UCSD-AML1 (cell line): ENCODE measurements around the gene SPTLC3.
"Not testable (repeated sequence)": the region's sequence is repeated elsewhere in the genome, so short reads cannot be mapped to it uniquely, and the experiment has no call there.

Source experiments
- DNase-seq: peaks from one replicate; lab custom pipeline; 2025; ENCODE audit not compliant: unreplicated experiment; lab: John Stamatoyannopoulos, UW

SPTLC3 gene

DNA sequence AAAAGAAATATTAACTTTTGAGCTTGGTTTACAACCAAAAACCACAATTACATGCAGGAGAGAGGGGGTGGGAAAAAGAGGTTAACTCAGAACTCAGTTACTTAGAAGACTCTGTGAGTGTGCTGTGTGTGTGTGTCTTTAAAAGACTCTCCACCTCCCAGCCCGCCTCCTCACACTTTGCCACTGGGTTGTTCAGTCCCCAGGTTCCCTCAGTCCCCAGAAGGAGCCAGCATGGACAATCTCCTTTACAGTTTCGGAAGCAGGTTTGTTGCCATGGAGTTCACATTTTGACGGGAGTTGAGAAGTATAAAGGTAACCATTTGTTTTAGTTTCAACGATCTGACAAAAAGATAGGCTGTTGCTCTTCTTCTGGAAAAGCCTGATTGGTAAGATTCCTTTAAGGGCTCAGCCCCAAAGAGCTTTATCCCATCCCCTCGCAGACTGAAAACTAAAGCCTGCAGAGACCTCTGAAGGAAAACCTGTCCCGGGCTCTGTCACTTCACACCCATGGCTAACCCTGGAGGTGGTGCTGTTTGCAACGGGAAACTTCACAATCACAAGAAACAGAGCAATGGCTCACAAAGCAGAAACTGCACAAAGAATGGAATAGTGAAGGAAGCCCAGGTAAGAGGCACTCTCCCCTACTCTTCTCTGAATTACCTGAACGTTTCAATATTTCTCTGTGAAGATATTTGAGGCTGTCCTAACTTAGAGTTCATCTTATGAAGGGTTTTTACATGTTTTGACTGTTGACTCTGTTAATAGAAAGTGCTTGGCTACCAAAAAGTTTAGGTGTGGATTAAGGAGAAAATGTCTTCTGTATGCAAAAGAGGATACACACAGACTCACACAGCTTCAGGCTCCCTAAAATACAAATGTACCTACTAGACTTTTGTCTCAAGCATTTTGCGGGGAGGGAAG lies at the start of gene SPTLC3:
TSS of gene SPTLC3 (plus strand) at position 212 of the 921 bp plus-strand sequence. CDS start at position 508, 296 bp downstream.
- no peak for DNase-seq

DNA sequence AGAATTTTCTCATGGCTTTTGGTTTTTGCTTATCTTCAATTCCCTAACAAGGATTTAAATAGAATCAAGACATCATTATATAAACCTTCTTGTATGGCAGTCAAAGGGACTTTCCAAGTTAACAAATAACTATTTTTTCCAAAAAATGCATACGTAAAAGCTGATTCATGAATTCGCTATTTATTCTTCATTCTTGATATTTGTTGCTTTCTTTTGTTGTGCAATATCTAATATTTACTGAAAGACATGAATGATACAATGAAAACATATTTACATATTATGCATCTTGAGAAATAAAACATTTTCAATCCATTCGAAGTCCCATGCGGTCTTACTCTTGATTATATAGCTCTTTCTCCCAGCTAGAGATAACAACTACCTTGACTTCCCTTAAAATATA lies 47.0 kb upstream of the SPTLC3 start:
- DNase-seq = no peak

DNA sequence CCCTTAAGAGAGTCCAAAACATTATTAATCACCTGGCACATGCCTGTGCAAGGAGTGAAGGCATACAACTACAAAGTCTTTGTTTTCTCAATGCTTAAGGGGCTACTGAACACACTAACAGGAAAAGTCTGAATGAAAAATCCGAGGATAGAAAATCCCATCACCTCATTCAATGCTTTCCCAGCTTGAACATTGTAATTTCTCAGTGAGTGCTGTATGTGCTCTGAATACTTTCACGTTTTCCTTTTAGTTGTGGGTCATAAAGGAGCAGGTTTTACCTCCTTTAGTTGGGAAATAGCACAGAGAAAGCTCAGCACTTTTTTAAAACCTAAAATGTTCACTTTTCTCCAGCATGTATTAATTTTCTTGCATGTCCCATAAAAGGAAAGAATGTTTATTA lies 45.9 kb upstream of the SPTLC3 start:
- DNase-seq = no peak

DNA sequence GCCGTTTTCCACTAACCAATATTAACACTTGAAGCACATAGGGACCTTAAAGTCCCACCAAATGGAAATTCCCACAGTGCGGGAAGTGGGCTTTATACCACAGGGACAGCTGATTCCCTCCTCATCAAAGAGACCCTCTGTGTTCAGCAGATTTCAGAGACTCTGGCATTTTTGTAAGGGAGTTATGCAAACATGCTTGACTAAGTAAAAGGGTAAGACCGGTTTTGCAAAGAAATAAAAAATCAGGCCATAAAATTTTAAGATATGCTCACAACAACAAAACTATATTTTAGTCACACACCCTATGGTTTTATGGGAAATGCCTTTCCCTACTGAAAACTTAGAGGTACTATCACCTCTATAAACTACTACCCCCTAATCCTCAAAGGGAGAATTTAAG lies 45.4 kb upstream of the SPTLC3 start:
- DNase-seq = no peak

DNA sequence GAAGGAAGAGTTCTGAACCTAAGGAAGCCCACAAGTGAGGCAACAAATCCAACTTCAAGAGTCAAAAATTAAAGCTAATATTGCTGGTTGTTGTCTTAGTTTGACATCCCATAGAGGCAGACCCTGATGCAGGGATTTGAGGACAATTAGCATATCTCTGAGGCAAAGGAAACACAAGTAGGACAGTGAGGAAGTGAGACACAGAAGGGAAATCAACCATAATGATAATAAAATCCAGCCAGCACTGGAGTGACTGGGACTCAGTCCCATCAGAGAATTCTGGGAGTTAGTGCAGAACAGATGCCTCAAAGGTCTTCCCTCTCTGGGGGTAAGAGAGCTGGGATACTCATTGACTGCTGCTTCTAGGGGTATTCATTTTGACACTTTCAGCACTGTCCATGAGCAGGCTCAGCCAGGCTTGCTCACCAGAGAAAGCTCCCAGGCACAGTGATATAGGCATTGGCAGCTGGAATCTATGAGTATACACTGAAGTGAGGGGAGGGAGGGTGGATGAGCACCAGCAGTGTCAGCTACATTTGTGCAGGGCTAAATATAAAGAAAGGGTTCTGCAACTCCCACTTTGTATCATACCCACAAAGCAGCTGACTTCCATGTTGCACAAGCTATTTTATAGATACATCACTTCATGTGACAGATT lies 43.4 kb upstream of the SPTLC3 start:
- DNase-seq = no peak

DNA sequence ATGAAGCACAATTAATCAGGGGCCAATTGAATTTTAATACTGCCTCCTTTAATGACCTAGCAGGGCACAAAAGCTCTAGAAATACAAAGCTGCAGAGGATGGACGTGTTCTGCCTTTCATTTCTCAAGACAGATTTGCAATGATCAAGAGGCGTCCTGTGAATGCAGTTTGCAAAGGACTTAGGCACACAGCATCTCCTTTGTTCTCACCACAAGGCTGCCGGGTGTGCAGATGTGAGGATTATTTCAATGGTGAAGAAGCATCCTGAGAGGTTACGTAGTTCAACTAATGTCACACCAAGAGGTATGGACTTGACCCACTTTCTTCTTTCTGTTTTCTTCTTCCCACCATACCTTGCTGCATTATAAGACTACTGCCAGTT lies 42.9 kb upstream of the SPTLC3 start:
- DNase-seq = no peak

DNA sequence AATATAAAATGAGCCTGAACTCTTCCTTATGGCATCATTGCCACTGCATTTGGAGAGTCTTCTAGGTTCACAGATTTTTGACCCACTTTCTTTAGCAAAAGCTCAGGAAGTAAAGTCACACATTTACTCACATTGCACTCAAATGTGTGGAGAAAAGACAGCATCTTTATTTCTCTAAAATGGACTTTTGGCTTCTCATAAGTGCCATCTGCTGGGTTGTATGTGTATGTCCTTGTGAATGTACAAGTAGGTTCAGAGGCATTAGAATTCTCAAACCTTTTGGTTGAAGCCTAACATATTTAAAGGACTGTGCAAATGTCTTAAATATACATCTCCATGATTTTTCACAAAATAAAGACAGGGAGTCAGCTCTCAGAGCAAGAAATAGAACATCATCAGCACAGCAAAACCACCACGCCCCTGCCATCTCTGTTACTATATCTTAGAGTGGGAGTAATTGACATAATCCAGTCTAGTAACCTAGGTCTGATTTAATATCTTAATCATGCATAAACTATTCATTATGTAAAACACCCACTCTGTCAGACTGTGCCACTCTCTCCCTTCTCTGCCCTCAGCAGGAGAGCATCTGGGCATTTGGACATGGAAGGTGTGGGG lies 42.2 kb upstream of the SPTLC3 start:
- no peak for DNase-seq

DNA sequence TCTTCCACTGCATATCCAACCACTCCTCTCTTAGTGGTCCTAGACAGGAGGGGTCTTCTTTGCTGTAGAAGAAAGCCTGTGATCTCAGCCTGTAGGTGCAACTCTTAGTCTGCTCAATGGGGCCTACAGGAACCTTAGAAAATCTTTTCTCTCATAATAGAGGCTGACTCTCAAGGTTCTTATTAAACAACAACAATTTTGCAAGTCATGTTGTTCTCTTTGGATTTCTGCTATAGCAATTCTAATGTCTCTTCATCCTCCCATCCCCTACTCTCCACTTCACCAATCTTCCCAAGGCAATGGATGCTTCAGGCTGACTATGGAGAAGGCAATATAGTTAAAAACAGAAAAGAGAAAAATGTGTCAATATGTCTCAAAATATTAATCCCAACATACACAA lies 40.8 kb upstream of the SPTLC3 start:
- no peak for DNase-seq

DNA sequence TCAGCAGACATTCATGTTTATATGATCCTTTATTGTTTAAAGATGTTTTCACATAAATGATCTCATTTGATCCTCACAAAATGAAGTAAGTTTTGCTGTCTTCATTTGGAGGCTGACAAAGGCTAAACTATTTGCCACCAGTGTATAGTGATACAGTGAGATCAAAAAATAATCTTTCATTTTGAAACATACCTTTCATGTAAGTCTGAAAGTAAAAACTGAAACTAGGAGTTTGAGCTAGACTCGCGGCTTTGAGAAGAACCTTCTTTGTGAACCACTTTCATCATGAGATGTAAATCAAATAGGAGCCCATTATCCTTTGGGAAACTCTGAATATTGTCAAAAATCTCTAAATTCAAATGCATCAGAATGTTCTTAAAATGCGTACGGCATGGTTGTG lies 40.3 kb upstream of the SPTLC3 start:
- no peak for DNase-seq

DNA sequence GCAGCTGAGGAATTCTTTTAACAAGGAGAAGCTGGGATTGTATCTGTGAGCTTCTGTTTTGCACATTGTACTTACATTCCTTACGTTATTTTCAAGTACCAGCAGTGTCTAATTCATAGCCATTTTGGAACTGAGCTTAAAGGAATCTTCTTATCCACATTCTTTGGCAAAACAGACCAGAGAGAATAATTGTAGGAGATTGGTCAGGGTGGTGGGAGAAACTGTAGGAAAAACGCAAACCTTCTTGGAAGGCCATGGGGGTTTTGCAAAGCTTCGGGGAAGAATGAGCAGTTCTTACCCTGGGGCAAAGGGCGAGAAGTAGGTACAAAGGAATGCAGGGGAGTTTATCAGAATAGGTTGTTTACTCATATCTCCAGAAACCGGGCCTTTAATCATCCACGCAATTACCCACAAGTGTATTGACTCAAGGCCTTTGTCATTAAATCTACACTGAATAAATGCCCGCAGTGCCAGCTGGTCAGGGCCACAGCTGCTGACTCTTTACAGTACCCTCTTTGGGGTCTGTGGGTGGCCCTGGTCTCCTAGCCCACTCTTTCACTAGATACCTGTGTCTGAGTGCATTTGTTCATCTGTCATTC lies 39.6 kb upstream of the SPTLC3 start:
- DNase-seq = no peak

DNA sequence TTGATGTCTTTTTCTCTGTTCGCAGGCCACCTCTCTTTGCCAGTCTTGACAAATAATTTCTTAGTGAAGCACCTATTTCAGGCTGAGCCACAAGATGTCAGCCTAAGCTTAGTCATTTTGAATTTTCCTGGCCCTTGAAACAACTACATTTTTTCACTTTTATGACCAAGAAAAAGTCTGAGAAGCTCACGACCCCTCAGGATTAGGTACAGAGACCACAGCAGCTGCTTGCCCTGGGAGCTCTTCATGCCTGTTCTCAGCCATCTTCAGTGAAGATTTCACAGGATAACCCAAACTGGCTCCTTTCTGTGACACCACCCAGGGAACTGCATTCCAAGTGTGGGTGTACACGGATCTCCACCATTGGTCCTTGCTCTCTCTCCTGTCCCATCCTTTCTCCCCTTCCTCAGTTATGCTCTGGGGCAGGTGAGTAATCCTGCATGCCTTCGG lies 38.4 kb upstream of the SPTLC3 start:
- no peak for DNase-seq

DNA sequence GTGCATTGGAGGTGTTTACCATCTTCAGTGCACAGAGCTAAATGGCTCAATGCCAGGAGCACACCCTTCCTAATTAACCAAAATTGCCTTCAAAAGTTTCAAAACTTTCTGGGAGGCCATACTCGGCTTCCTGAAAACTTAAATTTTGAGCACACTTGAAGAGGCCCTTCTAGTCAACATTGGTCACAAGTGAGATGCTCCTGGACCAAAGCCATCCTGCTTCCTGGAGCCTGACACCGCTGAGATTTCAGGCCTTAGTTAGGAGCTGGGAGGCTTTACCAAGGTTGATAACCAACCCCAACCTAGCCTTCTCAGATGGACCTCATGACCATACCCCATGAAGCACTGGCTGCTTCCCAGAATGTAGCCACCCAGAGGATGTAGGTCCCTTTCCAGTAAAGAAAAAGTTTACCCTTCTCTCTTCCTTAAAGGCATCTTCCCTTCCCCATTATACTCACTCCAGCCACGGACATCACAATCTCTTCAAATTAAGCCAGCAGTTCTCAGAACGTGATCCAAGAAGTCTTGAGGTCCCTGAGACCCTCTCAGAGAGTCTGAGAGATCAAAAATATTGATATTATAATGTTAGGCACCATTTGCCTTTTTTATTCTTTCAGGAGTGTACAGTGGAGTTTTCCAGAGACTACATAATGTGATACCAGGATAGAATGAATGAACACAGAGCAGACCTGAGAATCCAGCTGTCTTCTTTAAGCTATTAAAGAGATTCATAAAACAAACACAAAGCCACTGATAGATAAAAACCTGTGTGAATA lies 32.8 kb upstream of the SPTLC3 start:
- no peak for DNase-seq

DNA sequence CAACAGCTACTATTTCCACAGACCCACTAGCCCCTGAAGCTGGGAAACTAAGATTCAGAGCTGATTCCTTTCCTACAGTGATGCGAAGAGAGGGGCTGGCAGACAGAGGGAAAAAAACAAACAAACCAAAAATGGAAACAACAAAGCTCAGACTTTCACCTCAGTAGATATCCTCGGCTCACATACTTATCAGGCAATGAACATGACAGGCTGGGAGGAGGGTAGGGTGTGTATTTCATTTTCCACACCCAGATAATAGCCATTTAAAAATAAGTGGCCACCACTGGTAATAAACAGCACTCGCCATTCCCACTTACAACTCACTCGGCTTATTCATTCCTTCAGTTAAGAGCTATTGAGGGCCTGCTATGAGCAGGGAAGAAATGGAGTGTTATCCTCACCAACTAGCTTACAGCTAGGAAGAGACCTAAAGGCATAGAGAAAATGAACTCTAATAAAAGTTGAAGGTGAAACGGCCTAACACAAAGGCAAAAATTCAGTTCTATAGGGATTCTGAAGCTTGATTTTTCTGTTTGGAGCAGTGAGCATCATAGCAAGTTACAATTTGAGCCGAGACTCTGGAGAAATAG lies 32.0 kb upstream of the SPTLC3 start:
- no peak for DNase-seq

DNA sequence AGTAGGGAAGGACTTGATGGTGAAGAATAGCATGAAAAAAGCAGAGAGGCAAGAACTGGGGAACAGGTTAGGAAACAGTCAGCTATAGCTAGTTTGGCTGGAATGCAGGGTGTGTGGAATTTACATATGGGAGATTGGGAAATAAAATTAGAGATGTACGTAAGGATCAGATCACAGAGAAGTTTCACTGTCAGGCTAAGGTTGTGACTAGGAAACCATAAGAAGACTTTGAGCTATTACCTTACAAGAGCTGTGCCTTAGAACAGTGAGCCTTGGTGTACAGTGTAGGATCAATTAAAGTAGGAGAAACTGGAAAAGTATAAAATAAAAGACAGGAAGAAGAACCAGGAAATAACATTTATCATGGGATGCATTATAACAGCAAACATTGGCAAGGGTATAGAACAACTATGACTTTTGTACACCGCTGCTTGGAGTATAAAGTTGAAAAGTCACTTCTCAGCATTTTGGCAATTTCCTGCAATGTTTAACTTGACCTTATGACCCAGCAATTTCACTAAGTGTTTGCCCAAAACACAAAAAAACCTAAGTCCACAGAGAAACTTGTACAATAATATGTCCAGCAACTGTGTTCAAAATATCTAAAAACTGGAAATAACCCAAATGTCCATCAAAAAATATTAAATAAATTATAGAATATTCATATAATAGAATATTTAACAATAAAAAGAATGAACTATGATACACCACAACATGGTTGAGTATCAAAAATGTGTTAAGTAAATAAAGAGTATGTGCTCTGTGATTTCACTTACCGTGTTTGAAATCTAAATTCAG lies 31.2 kb upstream of the SPTLC3 start:
- no peak for DNase-seq

DNA sequence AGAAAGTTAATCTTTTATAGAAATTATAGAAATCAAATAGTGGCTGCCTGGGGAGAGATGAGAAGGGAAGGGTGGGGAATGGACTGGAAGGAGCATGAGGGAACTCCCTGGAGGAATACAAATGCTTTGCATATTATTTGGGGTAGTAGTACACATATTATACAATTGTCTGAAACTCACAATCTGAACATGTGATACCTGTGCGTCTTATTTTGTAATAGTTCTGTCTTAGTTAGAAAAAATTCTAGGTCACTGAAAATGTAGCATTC lies 30.7 kb upstream of the SPTLC3 start:
- no peak for DNase-seq

DNA sequence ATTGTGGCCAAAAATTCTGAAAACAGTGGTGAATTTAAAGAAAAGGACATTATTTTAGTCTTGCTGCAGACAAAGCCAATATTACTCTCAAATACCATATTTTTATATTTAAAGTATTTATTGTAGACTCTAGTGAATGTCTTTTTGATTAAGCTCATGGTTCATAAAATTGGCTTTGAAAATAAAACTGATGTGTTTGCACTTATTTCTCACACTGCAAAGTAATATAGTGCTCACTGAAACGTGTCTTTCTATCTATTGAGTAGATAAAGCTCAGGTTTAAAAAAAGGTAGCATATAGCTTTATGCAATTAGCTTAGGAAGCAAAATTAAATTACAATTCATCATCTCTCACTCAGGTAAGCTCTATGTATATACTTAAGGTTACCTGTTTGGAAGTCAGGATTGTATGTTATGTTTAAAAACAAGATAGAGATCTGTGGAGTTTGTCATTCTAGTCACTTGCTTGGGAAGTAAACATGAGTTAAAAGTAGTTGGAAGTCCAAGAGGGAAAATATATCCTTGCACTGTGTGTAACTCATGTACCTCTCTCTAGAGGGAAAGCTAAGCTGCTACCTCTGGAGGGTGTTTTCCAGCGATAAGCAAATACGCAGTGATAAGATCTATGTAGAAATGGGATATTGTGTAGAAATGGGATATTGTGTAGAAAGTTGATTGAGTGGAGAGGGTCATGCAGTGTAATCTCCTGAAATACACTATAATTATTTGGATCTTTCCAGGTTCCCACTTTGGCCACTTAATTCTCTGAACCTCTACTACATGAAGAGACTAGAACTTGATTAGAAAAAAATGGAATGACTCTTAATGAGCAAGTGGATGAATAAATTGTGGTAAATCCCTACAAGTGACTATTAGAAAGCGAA lies 29.9 kb upstream of the SPTLC3 start:
- no peak for DNase-seq

DNA sequence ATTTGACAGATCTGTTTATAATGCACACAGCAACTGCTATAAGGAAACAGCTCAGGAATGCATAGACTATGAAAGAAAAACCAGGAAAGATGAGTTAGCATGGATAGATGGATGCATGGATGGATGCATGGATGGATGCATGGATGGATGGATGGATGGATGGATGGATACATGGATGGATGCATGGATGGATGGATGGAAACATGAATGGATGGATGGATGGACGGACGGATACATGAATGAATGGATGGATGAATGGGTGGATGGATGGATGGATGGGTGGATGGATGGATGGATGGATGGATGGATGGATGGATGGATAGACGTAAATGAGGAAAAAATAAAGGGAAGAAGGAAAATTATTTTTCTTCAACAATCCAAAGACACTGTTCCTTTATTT lies 29.1 kb upstream of the SPTLC3 start:
- DNase-seq = not testable (repeated sequence)

DNA sequence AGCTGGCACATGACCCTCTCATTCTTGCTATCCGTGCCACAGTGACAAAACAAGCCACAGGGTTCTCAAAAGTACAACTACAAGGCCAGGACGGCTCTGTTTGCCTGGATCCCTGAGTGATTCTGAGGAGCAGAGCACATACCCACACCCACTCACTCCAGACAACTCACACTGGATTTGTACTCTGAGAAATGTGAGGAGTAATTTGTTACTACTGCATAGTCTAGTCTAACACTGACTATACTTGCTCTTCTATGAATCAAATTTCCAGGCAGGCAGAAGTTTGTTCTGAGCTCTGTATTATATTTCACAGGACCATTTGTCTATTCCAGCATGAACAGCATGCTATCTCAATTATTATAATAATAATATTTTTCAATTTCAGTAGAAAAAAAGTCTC lies 26.7 kb upstream of the SPTLC3 start:
- DNase-seq = no peak
